Activated CD4-positive, alpha-beta T cell treated with anti-CD3 and anti-CD28 coated beads, Interleukin-10, Interleukin-2, amounts not matched to agents 100 ng/mL and 50 ng/mL, durations not matched to agents 16 hours and 8 hours (primary cell): Measurements from ENCODE around the gene BST1.

Source experiments
- DNase-seq: peaks from one replicate; pipeline ENCODE4 v3.0.0-alpha.2; 2020

Gene BST1

DNA sequence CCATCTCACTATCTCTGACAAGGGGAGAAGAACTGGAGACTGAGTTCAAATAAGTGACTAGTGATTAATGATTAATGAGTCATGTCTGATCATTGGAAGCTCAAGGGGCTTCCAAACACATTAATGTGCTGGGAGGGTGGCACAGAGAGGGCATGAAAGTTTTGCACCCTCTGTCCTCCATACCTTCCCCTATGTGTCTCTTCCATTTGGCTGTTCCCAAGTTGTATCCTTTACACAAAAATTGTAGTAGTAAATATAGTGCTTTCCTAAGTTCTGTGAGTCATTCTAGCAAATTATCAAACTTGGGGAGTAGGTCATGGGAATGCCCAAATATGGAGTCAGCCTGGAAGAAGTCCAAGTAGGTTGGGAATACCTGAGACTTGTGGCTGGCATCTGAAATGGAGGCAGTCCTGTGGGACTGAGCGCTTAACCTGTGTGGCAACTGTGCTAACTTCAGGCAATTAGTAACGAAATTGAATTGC, 25.3 kb upstream of the BST1 start:
- no peak for DNase-seq

DNA sequence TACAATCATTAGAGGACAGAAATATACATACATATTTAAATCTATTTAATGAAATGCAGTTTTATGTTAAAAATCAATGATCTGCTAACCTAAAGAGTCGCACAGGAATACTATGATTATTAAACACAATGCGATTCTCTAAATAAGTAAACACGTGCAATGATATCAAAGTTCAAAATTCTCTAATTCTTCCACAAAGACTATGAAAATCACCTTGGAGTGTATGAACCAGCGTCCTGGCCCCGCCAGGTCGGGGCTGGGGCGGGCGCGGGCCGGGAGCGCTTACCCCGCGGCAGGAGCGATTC, 21.8 kb upstream of the BST1 start:
- no peak for DNase-seq

DNA sequence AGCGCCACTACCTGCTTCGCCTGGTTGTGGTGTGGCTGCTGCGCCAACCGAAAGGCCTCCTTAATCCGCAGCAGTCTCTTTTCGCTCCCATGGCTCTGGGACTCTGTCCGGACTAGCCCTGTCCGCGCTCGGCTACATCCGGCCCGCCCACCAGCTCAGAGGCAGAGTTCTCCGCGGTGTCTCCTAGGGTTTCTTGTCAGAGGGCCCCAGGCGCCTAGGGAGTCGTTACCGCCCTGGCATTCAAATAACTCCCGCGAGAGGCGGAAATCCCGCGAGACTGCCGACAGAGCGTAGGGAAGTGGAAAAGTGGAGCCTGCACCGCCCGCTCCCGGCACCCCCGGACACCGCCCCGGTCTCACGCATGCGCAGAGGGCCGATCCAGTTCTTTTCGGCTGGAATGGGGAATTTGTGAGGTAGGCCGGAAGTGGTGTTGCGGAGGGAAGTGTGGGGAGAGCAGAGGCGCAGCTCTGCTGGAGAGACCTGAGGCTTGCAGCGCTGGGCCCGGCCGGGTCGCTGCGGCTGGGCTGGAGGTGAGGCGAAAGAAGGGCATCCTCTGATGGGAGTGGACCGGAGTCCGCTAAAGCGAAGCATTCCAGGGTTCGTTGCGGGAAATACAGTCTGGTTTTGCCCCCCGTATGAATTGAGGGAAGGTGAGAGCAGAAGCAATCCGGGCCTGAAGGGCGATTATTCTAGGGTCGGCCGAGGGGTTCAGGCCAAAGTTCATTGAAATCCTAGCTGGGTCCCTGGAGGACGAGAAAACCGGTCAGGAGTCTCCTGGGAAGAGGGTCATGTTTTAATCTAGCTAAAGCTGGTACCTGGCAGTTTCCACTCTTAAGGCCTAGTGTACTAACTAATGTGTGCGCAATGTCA, 21.3 kb upstream of the BST1 start, which contains the start of gene FAM200B:
Gene FAM200B, plus strand, starts transcription at position 456 of the 870 bp plus-strand sequence. CDS start 5,151 bp downstream, outside the sequence.
- peak; percentile 99 for DNase-seq

DNA sequence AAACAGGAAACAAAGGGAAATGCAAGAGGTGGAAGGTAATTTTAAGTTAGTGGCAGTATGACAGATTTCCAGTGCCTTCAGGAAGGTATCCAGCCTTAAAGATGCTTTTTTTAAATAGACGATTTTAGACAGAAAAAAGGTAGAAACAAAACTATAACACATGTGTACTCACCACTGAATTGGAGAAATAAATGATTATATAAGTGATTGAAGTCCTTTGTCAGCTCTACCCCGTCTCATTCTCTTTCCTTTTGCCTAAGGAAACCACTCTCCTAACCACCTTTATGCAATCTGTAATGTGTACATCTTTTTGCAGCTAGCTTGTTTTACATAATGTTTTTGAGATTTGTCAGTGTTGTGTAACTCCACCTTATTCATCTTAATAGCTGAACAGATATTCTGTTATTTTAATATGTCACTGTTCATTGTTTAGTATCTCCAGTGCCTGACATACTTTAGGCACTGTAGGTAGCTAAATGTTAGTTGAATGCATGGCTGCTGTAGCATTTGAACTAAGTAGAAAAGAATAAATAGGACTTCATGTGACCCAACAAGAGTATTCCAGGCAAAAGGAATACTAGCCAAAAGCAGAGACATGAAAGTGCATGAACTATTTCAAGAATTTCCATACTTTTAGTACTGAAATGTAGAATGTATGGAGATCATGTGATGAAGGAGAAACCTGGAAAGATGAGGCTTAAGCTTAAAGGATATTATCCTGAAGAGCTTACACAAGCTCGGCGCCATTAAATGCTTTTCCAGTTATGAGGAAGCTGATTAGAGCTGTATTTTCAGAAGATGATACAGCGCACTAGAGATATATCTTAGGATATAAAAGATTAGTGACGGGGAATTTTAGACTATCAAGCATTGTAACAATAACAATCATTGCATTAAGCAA, 20.4 kb upstream of the BST1 start:
- peak; percentile 10 for DNase-seq

DNA sequence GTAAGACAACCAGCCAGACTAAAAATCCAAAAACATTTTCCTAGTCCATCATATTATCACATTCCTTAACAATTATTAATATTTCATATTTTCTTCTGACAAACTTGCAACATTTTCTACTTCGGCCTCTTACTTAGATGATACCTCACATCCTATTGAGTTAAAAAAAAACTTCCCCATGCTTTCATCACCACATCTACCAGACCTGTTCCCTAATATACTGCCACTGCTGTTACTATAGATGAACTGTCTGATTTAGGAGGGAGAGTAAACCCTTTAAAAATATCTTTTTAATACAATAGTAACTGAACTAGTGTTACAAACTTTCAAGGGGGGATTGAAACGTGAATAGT, 19.7 kb upstream of the BST1 start:
- no peak for DNase-seq

DNA sequence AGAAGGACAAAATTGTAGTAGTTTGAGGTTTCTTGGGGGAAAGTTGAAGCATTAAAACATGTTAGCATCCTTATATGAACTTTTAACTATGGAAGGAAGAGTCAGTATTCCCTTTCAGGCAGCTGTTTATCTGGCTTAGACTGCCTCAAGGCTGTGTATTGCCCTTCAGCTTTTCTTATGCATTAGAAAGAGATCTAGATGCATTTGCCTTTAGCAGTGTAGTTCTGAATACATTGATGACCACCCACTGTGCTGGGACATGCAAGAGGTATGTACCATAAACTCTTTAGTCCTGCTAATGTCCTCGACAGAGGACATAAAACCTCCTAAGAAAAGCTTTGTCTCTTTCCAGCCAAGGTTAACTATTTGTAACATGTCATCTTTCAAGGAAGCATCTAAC, 18.4 kb upstream of the BST1 start:
- DNase-seq = no peak

DNA sequence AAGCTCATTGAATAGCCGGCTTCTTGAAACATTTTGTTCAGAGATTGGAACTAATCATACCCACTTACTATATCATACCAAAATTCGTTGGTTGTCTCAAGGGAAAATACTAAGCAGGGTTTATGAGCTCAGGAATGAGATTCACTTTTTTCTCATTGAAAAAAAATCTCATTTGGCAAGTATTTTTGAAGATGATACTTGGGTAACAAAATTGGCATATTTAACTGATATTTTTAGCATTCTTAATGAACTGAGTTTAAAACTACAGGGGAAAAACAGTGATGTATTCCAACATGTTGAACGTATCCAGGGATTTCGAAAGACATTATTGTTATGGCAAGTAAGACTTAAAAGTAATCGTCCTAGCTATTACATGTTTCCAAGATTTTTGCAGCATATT, 14.8 kb upstream of the BST1 start:
- DNase-seq = no peak

DNA sequence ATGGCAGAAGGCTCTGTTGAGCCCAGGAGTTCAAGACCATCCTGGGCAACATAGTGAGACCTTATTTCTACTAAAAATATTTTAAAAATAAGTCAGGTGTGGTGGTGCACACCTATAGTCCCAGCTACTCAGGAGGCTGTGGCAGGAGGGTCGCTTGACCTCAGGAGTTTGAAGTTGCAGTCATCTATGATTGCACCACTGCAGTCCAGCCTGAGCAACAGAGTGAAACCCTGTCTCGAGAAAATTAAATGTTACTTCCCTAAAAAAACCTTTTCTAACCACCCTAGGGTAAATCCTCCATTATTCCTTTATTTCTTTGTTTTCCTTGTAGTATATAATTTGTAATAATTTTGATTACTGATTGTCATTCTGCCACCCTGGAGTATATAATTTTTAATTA, 13.3 kb upstream of the BST1 start:
- no peak for DNase-seq

DNA sequence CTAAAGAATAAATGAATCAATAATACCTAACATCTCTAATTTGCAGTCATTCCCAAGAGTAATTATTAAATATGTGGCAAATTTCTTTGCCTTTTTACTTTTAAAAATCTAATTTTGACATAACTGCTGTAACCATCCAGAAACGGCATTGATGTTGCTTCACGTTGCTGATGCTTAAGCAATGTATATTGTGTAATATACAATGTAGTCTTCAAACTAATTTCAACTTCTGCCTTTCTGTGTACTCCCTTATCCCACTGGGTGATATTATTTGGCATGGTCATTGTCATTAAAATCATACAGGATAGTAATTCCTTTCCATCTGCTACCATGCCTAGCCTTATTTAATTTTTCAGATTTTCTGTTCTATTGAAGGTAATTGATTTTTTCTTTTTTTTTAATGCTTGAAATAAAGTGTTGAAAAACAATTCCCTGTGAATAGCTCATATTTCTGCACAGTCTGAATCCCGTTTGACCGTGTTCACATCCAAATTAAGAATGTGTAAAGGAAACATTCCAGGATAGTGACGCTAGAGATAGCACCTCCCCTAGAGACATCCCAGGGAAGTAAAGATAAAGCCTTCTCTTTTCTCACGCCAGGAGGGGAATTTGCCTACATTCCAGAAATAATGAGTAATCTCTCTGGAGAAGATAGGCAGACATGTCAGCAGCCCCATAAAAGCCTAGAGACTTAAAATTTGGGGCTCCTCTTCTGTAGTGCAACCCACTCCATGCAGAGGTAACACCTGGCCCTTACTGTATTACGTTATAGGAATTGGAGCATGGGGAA, 12.7 kb upstream of the BST1 start:
- DNase-seq = no peak

DNA sequence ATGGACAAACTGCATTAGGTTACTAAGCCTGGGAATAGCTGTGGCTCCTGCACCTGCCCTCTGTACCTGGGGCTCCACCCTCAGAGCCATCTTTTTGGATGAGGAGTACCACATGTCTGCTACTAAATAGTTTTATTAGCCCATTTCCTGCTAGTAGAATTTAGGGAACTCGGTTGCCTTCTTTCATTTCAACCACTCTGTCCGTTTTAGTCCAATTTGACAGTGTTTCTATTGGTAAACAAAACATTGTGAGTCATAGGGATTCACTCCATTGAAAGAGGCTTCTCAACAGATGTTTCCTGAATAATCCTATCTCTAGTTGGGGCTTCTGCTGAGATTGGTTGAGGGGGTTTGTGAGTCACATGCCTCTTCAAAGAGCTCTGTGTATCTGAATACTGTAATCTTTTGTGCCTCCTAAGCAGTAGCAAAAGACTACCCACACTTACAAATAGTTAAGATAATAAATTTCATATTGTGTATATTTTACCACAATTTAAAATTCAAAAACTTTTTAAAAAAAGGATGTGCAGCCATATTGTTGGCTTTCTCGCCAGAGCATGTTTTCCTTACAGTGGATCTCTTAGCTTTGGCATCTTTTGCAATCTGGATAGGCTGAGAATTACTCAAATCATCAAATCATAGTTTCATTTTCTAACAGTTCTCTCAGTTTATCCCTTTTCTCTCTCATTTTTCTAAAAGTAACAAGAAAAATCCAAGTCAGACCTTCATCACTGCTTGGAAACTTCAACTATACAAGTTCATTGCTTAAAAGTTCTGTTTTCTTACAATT, 11.3 kb upstream of the BST1 start:
- DNase-seq = no peak

DNA sequence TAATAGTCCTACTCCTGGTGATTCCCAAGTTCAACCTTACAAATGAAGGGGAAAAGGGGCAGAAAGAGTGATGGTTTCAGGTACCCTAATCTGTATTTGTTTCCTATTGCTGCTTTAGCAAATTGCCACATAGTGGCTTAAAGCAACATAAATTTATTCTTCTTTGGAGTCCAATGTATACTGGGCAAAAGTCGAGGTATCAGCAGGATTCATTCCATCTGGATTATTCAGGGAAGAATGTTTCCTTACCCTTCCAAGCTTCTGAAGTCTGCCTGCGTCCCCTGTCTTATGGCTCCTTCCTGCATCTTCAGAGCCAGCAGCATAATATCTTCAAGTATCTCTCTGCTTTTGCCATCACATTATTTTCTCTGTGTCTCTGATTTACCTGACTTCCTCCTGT, 10.3 kb upstream of the BST1 start:
- DNase-seq = no peak

DNA sequence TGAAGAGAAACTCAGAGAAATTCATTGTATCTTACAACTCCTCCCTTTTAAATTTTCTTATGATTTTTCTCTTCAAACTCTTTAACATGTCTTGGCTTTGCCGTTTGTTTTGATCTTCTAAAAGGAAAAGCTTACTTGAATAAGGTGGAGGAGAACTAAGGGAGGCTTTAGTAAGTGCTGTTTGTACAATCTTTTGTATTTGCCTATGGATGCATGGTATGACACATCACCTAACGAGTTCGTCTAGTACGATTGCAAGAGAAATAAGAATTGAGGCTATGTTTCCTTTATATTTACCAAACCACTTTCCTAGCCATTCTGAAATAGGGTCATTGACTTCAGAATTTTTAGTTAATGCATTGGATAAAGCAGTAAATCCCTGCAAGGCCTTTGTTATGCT, 8.4 kb upstream of the BST1 start:
- DNase-seq = no peak

DNA sequence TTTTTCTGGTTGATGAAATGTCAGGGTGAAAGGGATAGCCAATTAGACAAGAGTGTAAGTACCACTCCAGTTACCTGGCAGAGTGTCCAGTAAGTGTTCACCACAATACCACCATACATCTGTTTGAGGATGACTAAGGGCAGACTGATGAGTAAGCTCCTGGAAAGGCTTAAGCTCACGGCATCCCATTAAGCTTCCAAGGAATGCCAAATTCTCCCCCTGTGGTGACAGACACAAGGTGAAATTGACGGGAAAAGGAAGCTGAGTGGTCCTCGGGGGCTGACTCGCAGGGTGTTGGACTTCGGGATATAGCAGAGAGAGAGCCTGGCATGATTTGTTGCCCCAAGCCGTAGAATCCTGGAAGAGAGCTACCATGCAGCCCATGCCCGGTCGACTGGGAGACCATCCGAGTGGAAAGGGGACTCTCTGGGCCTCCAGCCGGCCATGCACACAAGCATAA, 7.6 kb upstream of the BST1 start:
- no peak for DNase-seq

DNA sequence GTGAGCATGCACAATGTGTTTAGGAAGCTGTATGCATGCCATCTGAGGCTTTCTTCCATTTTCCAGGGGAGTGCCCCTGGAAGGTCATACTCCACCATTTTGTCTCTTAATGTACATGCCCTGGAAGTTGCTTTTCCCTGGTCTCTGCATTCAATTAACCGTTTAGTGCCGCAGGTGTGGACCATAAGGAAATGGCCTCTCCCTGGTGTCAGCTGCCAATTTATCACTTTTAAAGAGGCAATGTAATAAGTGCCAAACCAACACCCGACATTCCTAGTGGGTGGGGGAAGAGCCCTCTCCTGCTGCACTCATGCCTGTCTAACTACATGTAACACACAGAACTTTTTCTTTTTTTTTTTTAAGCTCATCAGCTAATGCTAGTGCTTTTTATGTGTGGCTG, 7.1 kb upstream of the BST1 start:
- no peak for DNase-seq

DNA sequence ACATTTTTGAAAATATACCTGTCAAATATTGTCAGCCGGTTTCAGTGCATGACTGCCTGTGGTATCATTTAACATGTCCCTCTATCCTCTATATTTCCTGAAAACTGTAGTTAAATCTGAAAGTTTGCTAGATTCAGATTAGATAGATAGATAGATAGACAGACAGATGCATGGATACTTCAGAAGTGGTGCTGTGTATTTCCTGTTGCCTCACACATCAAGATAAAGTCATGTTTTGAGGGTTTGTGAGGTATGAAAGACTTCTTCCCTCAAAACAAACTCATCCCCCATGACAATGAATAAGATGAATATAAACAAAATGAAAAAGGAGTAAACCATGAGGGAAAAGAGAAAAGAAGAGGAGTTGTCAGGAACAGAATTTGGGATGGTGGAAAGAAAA, 6.0 kb upstream of the BST1 start:
- no peak for DNase-seq

DNA sequence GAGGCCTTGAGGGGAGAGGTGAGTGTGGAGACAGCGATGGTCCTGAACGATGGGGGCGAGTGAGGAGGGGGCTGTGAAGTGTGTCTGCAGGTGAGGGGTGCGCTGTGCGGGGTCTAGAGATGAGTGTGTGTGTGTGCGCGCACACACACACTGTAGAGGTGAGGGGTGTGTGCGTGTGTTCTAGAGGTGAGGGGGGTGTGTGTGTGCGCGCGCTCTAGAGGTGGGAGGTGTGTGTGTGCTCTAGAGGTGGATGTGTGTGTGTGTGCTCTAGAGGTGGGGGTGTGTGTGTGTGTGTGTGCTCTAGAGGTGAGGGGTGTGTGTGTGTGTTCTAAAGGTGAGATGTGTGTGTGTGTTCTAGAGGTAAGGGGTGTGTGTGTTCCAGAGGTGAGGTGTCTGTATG, 574 bp downstream of the BST1 start:
- DNase-seq = no peak

DNA sequence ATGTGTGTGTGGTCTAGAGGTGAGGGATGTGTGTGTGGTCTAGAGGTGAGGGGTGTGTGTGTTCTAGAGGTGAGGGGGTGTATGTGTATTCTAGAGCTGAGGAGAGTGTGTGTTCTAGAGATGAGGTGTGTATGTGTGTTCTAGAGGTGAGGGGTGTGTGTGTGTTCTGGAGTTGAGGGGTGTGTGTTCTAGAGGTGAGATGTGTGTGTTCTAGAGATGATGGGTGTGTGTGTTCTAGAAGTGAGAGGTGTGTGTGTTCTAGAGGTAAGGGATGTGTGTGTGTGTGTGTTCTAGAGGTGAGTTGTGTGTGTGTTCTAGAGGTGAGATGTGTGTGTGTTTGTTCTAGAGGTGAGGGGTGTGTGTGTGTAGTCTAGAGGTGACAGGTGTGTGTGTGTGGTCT, 1.3 kb downstream of the BST1 start:
- DNase-seq = no peak

DNA sequence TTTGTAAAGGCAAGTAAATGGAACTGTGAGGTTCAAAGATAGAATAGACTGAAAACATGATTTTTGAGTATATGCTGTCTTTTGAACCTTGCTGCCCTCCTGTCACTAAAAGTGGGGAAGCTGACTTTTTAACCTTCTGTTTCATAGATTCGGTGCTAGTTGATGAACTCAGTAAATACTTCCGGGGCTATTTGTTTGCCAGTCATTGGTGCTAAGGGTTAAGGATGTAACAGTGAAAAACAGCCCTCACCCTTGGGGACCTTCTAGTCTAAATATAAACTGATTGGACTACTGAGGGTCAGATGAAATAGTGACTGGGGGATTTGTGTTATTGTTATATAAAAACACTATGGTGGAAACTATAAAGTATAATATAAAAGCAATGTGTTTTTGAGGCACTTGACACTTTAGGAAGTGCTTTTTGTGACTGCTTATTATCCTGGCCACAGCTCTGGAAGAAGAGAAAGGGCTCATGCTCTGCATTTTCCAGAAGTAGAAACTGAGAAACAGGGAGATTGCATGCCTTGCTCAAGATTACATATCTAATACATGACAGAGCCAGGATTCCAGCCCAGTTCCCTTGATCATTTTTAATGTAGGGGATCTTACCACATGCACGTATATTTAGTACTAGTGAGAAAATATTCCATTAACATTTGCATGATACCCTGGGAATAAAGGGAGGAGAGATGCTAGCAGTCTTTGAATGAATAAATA, 3.9 kb downstream of the BST1 start:
- no peak for DNase-seq

DNA sequence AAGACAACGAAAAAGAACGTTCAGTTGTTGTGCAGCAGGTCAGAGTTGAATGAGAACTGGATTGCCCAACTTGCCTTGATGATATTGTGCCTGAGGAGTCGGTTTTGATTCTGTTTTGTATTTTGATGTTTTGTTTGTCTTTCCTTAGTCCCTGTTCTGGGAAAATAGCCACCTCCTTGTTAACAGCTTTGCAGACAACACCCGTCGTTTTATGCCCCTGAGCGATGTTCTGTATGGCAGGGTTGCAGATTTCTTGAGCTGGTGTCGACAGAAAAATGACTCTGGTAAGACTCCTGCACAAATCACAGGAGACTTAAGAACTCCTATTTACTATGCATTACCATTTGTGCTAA, 4.5 kb downstream of the BST1 start:
- no peak for DNase-seq

DNA sequence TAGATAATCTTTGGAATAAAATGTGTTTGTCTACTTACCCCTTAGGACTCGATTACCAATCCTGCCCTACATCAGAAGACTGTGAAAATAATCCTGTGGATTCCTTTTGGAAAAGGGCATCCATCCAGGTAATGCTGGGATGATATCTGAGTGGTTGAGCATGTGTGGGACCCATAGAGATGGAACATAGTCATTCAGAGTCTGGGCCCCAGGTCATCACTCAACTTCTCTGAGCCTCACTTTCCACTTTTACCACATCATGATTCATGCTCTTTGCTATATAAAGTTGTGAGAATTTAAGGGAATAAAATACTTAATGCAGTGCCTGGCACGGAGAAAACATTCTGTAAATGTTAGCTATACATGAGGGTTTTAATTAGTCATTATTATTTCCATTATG, 8.9 kb downstream of the BST1 start:
- no peak for DNase-seq

DNA sequence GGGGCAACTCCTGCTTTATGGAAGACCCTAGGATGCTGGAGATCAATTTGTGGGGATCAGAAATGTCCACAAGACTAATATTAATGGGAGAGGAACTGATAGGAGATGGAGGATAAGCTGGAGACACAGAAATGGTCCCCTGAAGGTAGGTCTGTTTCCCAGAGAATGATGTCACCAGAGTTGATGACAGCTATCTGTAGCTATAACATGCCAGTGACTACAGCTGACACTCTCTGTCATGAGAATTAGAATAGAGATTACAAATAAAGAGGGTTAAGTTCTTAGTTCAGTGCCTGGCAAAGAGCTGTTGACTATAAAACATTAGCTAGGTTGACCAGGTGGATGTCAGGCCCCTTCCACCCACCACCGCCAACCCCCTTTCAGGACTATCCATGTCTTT, 9.3 kb downstream of the BST1 start:
- DNase-seq = no peak

DNA sequence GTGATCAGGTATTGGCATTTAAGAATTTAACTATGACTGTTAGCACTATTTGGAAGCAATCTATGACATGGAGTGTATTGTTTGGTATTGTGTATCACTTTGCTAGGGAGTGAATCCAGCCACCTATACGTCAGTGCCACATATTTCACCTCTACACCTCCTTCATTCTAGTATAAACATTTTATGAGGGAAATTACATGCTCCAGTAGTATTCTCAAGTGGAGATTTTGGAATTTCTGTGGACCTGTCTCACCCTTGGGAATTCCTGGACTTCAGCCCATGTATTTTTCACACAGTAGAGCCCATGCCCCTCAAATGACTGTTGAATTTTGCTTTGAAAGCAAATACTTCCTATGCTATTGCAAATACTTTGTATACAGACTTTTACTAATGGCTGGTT, 11.3 kb downstream of the BST1 start:
- no peak for DNase-seq
